ENCODE measurements around the gene SIN3A.
"Not testable (repeated sequence)": the region's sequence is repeated elsewhere in the genome, so short reads cannot be mapped to it uniquely, and the experiment has no call there.

DNA sequence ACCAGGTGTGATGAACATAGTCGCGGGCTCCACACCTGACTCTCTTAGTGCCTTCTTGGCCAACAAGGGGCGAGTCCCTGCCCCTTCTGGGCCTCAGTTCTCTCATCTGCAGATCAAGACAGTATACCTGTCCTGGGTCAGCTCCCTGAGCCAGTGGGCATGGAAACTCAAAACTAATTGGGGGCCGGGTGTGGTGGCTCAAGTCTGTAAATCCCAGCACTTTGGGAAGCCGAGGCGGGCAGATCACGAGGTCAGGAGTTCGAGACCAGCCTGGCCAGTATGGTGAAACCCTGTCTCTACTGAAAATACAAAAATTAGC, 102.2 kb downstream of the SIN3A start:
- TF ChIP-seq, protein P1, sequence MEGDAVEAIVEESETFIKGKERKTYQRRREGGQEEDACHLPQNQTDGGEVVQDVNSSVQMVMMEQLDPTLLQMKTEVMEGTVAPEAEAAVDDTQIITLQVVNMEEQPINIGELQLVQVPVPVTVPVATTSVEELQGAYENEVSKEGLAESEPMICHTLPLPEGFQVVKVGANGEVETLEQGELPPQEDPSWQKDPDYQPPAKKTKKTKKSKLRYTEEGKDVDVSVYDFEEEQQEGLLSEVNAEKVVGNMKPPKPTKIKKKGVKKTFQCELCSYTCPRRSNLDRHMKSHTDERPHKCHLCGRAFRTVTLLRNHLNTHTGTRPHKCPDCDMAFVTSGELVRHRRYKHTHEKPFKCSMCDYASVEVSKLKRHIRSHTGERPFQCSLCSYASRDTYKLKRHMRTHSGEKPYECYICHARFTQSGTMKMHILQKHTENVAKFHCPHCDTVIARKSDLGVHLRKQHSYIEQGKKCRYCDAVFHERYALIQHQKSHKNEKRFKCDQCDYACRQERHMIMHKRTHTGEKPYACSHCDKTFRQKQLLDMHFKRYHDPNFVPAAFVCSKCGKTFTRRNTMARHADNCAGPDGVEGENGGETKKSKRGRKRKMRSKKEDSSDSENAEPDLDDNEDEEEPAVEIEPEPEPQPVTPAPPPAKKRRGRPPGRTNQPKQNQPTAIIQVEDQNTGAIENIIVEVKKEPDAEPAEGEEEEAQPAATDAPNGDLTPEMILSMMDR (IDR thresholded peaks at IDR 0.05) = not testable (repeated sequence)
- not testable (repeated sequence) for TF ChIP-seq POLR2A (IDR thresholded peaks at IDR 0.05)

All from prostate gland (tissue), 2 donors.